ENCODE measurements around the gene KLF2. TPM values are rescaled to one million over a fixed set of nuclear protein-coding genes. Genes with fewer than 3 reads are reported as not detected.

Gene KLF2
- total RNA-seq, 3 donors from 2014 or later = 8.1 to 29.5 (median 23.4) TPM

DNA sequence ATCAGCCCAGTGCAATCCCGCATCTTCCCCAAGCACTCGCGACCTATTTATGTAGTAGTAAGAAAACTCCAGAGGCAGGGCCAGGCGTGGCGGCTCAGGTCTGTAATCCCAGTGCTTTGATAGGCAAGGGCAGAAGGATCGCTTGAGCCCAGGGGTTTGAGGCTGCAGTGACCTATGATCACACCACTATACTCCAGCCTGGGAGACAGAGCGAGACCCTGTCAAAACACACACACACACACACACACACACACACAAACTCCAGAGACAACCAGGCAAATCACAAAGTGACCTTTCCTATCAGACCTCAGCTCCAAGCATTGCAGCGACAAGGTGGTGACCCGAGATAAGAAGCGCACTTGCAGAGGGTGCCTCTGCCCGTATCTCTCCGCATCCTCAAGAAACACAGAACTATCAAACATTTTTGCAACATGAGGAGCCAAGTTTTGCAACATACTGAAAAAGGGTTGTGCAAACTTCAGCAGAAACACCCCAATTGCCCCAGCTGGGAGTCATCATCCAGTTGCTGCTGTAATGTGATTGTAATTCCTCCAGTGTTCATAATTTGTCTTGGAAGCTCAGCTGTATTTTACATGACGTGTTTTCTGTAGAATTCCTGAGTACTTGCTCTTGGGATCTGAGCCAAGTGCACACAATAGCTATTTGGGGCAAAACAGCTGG lies 8.7 kb upstream of the KLF2 start:
- Histone ChIP-seq H3K4me3 (no peak overlapping the region), H3K9me3 (no peaks in the 10 kb centered on the region), H3K4me1 (ENCODE audit: low read depth) (no peaks in the 10 kb centered on the region), H3K36me3 (ENCODE audit: low read depth) (no peaks in the 10 kb centered on the region)
- peak in 1 of 3 donors; percentile 35 for DNase-seq
- intact Hi-C loops (cut with DNase I, micrococcal nuclease) = no loop called here
- TF ChIP-seq, protein P1, sequence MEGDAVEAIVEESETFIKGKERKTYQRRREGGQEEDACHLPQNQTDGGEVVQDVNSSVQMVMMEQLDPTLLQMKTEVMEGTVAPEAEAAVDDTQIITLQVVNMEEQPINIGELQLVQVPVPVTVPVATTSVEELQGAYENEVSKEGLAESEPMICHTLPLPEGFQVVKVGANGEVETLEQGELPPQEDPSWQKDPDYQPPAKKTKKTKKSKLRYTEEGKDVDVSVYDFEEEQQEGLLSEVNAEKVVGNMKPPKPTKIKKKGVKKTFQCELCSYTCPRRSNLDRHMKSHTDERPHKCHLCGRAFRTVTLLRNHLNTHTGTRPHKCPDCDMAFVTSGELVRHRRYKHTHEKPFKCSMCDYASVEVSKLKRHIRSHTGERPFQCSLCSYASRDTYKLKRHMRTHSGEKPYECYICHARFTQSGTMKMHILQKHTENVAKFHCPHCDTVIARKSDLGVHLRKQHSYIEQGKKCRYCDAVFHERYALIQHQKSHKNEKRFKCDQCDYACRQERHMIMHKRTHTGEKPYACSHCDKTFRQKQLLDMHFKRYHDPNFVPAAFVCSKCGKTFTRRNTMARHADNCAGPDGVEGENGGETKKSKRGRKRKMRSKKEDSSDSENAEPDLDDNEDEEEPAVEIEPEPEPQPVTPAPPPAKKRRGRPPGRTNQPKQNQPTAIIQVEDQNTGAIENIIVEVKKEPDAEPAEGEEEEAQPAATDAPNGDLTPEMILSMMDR (IDR thresholded peaks at IDR 0.05) = no peak
- peak; percentile 50 for ATAC-seq

DNA sequence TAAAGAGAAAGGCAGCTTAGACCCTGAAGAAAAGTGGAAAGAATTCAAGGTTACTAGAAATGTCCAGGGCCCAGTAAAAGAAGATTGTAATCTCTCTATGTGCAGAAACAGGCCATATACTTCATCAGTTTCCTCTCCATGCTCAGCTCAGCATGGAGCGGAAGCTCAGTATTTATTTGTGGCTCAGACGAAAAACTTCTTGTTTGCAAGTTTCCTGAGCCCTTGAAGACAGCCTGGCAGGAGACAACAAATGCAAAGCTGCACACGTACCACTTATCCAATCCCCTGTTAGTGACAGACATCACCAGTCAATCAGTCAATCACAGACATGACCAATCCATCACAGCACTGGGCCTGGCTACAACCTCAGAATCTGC lies 8.1 kb upstream of the KLF2 start:
- no peak for DNase-seq
- H3K36me3 ChIP-seq (ENCODE audit: low read depth) = no peaks in the 10 kb centered on the region
- H3K9me3 ChIP-seq = no peaks in the 10 kb centered on the region
- intact Hi-C loops (cut with DNase I, micrococcal nuclease) = no loop called here
- ATAC-seq = peak; percentile 38
- no peaks in the 10 kb centered on the region for H3K4me1 ChIP-seq (ENCODE audit: low read depth)
- H3K4me3 ChIP-seq = no peak overlapping the region
- TF ChIP-seq, protein P1 (IDR thresholded peaks at IDR 0.05) = no peak

DNA sequence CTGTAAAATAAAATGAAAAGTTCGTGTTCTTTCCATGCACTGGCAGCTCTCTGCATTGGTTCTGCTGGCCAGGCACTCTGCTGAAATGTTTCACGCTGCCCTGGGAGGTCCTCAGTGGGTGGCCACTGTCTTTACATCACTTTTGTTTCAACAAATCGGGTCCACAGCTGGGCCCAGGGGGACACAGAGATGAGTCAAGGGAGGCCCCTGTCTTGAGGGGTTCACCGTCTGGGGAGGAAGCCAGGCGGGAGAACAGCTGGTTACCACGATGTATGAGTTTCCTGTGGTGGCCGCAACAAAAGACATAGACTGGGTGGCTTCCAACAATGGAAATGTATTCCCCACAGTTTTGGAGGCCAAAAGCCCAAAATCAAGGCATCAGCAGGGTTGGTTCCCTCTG lies 5.1 kb upstream of the KLF2 start:
- TF ChIP-seq, protein P1 (IDR thresholded peaks at IDR 0.05) = no peak
- Histone ChIP-seq H3K4me3 (no peak overlapping the region), H3K4me1 (ENCODE audit: low read depth) (peaks cover 3% of the 10 kb centered on the region), H3K36me3 (ENCODE audit: low read depth) (no peaks in the 10 kb centered on the region), H3K9me3 (no peaks in the 10 kb centered on the region)
- intact Hi-C loops (cut with DNase I, micrococcal nuclease) = no loop called here
- DNase-seq = no peak
- ATAC-seq = no peak

DNA sequence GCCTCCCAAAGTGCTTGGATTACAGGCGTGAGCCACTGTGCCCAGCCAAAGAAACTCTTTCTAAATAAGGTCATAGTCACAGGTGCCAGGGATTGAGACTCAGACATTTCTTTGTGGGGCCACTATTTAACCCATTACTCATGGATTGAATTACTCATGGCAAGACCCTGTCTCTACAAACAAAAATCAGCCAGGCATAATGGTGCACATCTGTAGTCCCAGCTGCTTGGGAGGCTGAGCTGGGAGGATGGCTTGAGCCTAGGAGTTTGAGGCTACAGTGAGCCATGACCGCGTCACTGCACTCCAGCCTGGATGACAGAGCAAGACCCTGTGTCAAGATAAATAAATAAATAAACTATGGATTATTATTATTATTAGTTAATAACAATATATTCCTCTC lies 3.6 kb upstream of the KLF2 start:
- H3K9me3 ChIP-seq = no peaks in the 10 kb centered on the region
- intact Hi-C loops (cut with DNase I, micrococcal nuclease) = no loop called here
- DNase-seq (no peak), ATAC-seq (no peak)
- peaks cover 3% of the 10 kb centered on the region for H3K4me1 ChIP-seq (ENCODE audit: low read depth)
- H3K36me3 ChIP-seq (ENCODE audit: low read depth) = no peaks in the 10 kb centered on the region
- TF ChIP-seq, protein P1 (IDR thresholded peaks at IDR 0.05) = no peak
- no peak overlapping the region for H3K4me3 ChIP-seq

DNA sequence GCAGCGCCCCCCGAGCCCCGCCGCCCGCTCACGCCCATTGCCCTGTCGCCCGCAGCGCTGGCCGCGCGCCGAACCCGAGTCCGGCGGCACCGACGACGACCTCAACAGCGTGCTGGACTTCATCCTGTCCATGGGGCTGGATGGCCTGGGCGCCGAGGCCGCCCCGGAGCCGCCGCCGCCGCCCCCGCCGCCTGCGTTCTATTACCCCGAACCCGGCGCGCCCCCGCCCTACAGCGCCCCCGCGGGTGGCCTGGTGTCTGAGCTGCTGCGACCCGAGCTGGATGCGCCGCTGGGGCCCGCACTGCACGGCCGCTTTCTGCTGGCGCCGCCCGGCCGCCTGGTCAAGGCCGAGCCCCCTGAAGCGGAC lies 518 bp downstream of the KLF2 start:
- ATAC-seq (peak; percentile 18), DNase-seq (peak; percentile 49 to 69 (median 67))
- Histone ChIP-seq H3K36me3 (ENCODE audit: low read depth) (no peaks in the 10 kb centered on the region), H3K4me1 (ENCODE audit: low read depth) (peaks cover 20% of the 10 kb centered on the region), H3K9me3 (no peaks in the 10 kb centered on the region), H3K4me3 (peak overlapping the region; percentile 36)
- TF ChIP-seq, protein P1 (IDR thresholded peaks at IDR 0.05) = no peak
- intact Hi-C loops (cut with DNase I, micrococcal nuclease) = no loop called here
